NCI-H2081 (cell line): ENCODE measurements around the gene CYRIA.

ENCODE experiments used
- DNase-seq, 2 experiments: peaks; one replicate each; lab custom pipeline; 2025; lab: John Stamatoyannopoulos, UW

Gene CYRIA

GRCh38 chr2:16669388-16669787 is 3.8 kb upstream of the CYRIA start:
- DNase-seq: no peak

DNA sequence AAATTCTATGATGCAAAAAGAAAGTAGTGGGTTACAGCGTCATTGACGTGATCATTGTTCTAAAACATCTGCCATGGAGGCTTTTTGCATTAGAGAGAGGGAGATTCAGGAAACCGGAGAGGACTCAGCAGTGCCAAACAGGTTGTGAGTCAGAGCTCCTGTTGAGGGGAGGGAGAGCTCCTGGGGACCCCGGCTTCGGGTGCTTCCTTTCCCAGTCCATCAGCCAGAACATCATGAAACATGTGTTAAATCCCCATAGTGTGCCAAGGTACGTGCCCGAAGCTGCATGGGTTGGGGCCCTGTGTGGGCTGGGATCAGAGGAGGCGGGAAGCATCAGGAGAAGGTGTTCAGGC is 791 bp upstream of the CYRIA start:
- DNase-seq: no peak

DNA sequence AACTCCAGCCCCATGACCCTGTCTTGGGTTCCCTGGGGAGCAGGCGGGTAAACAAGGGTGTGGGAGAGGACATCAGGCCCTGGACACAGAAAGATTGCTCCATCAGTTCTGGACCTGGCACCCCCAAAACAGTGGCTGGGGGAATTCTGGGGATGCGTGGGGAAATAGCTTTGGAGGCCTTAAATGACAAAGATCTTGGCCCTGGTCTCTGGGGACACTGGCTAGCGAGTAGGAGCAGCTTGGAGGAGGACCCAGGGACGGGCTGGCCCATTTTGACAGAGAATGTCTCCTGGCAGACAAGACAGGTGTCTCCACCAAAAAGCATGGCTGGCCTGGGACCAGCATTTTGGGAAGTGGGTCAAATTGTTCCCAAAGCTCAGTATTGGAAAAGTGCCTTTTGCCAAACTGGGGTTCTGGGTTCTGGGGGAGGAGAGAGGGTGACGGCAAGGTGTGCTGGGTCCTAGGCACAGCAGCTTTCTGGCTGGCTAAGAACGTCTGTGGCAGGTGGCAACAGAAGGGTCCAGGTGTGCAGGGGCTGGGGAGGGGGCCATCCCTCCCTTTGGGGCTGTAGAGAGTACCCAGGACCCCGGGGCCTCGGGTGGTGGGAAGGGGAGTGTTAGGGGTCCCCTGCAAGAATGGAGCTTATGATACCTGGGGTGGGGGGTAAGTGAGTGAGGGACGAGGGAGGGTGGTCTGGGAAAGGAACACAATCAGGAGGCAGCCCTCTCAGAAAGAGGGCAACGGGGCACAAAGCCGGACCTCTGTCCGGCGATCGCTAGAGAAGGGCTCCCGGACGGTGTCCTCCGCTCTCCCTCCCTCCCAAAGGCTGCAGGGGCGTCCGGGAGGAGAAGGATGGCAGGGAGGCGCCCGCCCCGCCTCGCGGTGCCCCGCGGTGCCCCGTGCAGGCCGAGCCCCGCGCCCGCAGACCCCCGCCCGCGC is 556 bp downstream of the CYRIA start:
- no peak for DNase-seq

DNA sequence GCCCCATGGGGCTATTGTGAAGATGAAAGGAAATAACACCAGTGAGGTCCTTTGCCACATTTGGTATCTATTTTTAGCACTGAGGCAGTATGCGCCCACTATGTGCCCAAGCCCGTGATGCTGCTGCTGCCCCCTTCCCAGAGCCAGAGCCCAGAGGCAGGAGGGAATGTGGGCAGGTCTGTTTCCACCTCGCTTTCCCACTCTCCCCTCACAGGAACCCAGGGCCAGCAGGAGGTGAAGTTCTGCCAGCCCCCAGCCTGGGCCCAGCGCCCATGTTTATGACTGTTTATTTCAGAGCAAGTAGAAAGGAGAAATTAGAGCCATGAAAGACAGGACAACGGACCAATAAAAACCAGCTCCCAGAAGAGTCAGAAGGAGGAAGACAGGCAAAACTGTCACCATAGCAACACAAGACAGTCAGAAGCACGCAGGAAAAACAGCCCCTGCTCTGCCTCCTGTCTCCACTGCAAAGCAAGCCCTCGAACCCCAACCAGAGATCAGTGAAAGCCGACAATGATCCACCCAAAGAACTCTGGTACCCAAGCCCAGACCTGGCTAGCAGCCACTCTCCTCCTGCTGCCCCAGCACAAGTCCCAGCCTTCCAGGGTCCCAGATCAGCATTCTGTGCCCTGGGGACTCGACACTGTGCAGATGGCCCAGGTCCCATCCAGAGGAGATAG is 1.4 kb downstream of the CYRIA start:
- peak; percentile 6 to 25 for DNase-seq

DNA sequence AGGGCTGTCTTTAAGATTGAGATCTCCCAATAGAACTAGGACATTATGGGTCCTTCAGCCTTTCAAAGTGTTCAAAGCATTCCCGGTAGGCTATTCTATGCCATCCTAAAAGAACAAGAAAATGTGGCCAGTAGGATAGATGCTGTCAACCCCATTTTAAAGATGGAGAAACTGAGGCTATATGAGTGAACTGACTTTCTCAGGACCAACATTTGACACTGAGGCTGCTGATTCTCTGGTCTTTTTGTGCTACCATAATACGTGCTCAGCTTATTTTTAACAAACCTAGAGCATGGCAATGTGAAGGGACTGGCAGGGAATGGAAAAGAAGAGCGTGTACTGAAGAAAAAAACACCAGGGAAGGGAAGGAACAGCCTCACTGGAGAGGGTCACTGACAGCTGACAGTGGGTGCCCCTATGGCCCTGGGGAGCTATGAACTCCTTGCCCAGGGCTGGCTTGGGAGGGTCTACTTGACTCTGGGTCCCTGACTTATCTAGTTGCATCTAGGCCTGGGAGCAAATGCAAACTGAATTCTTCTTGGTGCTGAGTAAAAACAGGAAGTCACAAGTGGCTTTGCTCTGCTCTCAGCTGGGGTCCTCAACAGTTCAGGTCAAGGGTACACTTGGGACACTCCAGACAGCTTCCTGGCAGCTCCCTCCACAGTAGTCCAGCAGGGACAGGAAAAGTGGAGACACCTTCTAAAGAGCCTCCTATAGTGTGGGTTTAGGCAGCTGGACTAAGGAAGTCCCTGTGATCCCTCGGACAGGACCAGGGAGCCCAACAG is 2.3 kb downstream of the CYRIA start:
- DNase-seq: no peak

DNA sequence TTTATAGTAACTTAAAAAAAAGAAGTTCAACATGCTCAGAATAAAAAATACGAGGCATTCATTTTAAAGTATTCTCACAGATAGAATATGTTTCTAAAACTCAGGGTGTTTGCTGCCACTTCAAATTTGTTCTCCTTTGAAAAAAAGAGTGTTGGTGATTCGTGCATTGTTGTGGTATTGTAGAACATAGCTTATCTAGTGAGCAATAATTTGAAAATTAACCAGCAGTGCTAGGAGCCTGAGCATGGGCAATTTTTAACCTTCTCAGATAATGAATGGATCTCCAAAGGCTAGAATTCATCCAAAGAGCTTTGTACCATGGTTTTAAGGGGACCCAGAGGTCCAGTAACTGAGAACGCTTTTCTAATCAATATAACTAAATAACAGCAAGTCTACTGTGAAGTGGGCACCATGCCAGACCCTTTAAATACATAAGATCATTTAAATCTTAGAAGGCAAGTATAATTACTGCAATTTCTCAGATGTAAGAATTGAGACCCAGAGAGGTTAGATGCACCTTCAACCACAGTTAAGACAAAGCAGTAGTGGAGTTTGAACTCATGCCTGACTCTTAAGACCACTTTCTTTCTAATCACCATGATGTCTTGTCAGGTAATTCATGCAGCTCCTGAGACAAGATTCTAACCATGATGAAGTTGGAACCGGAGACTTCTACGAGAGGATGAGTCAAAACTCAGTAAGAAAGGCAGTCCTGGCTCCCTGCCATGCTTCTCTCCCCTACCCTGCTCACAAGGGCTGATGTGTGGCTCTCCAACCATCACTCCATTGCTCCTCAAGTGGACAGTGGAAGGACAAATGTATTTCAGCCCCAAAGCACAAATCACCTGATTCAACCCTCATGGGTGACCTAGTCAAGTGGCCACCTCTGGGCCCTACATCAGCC is 3.4 kb downstream of the CYRIA start:
- no peak for DNase-seq

DNA sequence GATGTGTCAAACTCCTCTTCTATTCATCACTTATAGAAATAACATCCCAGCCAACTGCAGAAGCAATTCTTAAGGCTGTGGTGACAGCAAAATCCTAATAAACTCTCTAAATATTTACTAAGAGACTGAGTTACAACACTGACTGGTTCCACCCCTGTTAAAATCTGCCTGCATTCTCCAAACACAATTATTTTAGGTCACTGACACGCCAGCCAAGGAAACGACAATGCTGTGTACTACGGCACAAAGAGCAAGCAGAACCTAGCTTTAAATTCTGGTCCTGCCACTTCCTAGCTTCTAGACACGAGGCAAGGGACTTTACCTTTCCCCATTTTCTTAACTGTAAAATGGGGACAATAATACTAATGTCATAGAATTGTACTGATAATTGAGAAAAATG is 4.1 kb downstream of the CYRIA start:
- DNase-seq: no peak

DNA sequence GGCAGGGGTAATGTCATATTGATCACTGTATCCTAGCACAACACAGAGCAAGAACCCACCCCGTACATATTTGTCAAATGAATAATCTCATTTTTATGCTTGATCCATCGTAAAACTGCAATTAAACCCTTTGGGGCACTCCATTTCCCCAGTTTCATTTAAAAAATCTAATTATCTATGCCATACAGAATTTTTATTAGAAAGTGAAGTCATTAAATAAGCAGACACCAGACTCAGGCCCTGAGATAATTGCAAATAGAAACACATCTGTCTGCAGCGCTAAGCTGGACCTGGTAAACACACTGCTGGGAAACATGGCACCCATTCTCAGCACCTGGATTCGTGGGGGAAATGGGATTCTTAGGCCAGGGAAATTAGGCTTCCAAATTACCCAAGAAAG is 5.1 kb downstream of the CYRIA start:
- DNase-seq: no peak

GRCh38 chr2:16660114-16660513 is 5.5 kb downstream of the CYRIA start:
- DNase-seq: no peak

DNA sequence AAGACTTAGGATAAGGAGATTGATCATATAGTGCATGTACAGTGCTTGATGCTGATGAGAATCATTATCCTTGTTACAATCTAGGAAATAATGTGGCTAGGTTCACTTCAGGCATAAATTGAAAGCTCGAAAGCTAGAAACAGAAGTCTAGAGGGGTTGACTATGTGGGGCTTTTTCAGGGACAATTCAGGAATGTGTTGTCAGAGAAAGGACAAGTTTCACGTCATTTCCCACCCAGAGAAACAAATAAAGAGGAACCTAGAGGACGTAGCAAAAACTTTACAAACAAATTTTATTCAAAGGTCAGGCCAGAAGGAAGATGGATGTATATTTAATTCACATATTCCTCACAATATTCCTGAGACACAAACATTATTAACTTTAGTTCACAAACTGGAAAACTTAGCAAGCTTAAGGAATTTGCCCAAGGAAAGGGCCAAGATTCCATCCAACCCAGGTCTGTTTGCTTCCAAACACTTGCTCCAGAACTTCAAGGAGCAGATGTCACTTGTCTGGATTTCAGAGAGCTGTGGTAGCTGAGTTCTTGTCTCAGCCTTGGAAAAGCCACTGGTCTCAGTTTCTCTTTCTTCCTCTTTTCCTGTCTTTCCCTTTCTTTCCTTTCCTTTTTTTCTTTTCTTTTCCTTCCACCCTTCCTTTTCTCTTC is 7.4 kb downstream of the CYRIA start:
- no peak for DNase-seq

GRCh38 chr2:16657671-16658070 is 8.0 kb downstream of the CYRIA start:
- no peak for DNase-seq

- no peak for DNase-seq
These were observed 8.7 kb downstream of the CYRIA start for GRCh38 chr2:16656784-16657391.

DNA sequence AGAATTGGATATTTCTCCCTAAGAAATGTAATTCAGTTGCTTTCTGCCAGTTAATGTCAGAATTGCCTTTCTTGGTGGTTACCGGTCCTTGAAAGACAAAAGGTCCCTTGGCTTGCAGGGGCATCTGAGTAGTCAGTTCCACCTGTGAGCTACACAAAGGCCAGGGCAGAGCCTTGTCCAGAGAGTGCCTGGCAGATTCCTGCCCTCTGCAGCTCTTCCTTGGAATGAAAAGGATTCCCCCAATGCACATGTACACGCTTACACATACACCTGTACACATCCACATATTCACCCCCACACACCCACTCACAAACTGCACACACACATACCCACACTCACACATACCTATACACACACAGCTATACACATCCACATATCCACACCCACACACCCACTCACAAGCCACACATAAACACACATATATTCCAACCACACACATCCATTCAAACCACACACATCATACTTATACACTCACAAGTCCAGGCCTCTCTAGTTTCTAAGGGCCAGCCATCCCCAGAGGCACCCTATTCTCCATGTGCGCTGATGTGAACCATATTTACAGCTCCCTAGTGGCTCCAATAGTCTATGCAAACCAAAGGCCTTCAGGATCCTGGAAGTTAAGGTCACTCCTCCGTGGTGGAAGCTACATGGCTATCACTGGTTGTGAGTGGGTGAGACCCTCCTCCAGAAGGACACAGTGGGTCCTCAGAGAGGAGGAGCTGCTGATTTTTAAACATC is 9.6 kb downstream of the CYRIA start:
- no peak for DNase-seq

DNA sequence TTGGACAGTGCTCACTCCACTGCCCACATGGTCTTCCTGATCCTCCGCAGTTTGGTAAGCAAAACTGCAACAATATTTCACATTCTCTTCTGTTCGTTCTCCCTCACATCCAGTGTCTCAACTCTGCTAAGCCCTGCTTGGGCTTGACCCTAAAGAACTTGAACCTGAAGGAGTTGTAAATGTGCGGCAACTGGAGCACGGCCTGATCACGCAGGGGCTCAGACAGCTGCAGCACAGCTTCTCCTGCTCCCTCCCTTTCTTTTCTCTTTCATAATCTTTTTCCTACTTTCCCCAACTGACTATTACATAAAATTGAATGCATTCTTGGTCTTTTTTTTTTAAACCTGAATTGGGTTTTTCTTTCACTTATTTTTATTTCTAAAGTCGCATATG is 10.2 kb downstream of the CYRIA start:
- DNase-seq: no peak

GRCh38 chr2:16654833-16655444 is 10.7 kb downstream of the CYRIA start:
- DNase-seq: no peak

- no peak for DNase-seq
These were observed 11.8 kb downstream of the CYRIA start for GRCh38 chr2:16653799-16654198.

DNA sequence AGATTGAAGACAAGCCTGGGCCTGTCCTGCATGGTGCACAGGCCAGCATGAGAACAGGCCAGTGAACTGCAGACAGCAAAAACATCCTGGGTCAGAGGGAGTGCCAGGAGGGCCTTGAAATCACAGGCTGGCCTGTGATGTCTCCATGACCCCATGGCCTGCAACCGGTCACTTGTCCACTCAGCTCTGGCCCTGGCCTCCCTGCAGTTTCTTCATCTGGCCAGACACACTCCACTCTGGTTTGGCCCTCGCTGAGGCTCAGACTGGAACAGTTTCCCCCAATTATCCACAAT is 12.6 kb downstream of the CYRIA start:
- DNase-seq: no peak

- DNase-seq: no peak
These were observed 13.1 kb downstream of the CYRIA start for GRCh38 chr2:16652296-16653082.
